GM12873 (cell line): ENCODE measurements around the gene TYW5.

Experiments used
- CTCF ChIP-seq: IDR thresholded peaks from 2 replicates; pipeline ENCODE4 v1.5.1; 2012; ENCODE audit warnings: low read depth, mild to moderate bottlenecking, moderate library complexity, low read length, control low read depth; ENCODE audit not compliant: insufficient read depth; ENCODE audit errors: missing control alignments

TYW5 gene, protein sequence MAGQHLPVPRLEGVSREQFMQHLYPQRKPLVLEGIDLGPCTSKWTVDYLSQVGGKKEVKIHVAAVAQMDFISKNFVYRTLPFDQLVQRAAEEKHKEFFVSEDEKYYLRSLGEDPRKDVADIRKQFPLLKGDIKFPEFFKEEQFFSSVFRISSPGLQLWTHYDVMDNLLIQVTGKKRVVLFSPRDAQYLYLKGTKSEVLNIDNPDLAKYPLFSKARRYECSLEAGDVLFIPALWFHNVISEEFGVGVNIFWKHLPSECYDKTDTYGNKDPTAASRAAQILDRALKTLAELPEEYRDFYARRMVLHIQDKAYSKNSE

GRCh38 chr2:199955339-199956061 lies at the start of gene TYW5, which contains the start of gene MAIP1:
Gene TYW5, minus strand, starts transcription at chr2:199955491. Its CDS starts 21 bp downstream, at chr2:199955470.
Gene MAIP1, plus strand, starts transcription at chr2:199955582. Its CDS starts 217 bp downstream, at chr2:199955799.
- peak; percentile 28 for TF ChIP-seq CTCF

DNA sequence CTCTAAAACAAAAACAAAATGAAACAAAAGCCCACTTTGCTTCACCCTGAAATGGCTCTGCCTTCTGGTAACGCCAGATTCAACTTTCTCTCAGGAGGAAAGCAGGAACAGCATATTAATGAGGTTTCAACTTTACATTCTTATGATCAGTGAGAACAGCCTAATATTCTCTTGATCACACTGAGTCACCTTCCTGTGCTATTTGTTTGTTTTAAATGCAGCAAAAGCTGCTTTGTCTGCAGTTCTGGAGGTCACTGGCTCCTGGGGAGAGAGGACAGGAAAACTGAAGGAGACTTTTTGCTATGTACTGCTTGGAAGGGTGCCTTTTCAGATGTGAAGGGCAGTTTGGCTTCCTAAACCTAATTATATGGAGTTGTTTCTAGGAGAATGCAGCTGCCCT lies 48.2 kb upstream of the TYW5 start:
- no peak for TF ChIP-seq CTCF

- no peak for TF ChIP-seq CTCF
These were observed 45.3 kb upstream of the TYW5 start for GRCh38 chr2:200000444-200001163.

DNA sequence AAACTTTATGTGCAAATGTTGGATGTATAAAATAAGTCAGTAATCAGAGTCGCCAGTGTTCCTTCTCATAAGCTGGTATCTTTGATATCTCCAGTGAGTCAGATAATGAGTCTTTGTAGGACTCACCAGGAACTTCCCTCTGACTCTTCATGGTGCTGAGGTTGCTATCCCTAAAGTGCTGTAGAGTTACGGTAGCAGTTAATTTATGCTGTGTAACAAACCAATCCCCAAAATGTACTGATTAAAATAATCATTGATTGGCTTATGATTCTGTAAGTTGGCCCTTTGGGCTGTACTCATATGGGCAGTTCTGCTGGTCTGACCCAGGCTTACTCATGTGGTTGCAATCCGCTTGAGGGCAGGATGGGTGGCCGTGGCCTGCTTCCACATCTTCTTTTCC lies 43.9 kb upstream of the TYW5 start:
- TF ChIP-seq CTCF, result no peak

DNA sequence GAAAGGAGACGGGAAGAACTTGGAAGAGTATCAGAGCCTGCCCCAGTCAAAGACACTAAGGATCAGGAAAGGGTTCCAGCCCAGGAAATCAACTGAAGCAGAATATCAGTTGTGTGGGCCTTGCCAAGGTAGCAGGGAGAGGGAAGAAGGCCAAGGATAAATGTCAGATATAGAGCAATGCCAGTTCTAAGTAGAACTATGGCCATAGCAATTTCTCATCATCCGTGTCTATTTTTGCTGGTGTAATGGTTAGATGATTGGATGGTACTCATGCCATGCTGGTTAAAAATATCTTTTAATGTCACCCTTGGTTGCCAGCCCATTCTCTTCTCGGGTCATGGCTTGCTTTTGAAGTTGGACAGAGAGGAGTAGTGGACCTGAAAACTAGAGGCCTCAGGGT lies 42.0 kb upstream of the TYW5 start:
- no peak for TF ChIP-seq CTCF

DNA sequence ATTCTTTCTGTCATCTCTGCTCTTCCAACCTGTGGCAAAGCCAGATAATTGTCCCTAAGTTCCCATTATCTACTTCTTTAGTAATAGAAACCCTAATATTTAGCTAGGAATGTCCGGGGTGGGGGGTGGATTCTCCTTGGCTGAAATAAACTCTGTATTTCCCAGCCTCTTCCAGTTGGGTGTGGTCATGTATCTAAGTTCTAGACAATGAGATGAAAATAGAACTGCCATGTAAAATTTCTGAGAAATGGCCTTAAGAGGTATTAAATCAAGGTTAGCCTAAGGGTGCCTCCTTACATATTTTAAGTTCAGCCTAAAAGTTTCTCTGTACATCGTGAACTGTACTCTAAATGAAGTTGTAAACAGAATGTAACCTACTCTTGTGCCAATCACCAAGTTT lies 39.6 kb upstream of the TYW5 start:
- TF ChIP-seq CTCF, result no peak

- TF ChIP-seq CTCF, result no peak
These were observed 39.1 kb upstream of the TYW5 start for GRCh38 chr2:199994371-199994770.
